GM19240 (cell line): ENCODE data around the gene ARHGEF25.

ENCODE experiments used
- DNase-seq: peaks from one replicate; pipeline ENCODE4 v3.0.0; 2011; ENCODE audit warnings: low spot score; ENCODE audit not compliant: insufficient read length

Gene ARHGEF25

DNA sequence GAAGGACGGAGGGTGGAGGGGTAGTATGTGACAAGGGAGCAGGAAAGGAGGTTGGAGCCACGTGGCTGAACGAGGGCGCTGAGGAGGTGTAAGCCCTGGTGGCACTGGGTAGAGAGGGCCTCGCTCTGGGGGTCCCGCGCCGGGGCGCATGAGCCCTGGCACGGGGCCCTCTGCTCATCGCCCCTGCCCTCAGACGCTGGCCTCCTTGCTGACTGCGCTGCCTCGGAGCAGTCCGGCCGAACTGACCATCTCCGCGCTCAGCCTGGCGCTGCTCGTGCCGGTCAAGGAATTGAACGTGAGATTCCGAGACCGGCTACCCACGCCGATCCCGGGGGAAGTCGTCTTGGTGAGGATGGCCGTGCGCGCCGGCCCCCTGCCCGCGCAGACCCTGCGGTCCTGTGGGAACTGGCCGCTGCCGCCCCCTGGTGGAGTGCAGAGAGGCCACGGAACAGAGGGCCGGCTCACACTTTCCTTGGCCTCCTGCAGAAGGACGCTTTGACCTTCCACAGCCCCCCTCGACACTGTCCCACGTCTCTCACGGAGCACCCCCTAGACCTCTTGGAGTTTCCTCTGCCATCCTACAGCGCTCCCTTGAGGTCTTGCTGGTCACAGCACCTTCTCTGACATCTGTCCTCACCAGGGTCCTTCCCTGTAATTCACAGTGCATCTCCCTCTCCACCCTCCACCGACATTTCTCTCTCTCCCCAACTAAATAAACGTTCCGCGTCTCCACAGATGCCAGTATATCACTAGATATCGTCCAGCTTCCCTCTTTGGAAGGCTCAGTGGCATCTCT lies 10.5 kb downstream of the ARHGEF25 start:
- no peak for DNase-seq

DNA sequence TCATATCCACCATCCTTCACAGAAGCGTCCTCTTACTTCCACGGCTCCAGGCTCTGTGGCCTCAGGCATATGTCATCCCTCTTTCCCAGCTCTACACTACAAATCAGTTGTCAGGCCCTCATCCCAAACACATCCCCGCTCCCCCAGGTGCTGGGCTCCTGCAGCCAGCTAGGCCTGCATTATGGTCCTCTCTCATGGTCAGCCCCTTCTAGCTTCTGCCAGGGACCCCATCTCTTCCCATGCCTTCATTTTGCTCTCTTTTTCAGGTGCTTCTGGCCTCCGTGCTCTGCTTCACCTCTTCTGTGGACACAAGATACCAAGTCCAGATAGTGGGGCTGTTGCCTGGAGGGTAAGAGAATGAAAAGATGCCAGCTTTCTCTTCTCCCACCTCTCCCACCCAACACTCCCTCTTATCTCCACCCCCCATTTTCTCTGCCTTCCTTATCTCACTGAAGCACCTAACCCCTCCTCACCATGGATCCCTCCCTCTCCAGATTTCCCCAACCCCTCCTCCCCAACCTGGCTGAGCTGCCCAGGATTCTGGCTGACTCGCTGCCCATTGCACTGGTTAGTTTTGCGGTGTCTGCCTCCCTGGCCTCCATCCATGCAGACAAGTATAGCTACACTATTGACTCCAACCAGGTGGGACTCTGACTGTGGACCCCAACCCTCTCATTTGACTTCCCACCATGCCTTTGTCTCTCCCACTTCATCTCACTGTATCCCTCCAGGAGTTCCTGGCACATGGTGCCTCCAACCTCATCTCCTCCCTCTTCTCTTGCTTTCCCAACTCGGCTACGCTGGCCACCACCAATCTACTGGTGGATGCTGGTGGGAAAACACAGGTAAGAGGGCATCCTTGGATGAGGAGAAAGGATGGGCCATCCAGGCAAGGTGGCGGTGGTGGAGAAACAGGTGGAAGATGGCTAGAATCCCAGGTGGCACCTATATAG lies 11.3 kb downstream of the ARHGEF25 start:
- no peak for DNase-seq

- DNase-seq = no peak
Measured at GRCh38 chr12:57623385-57623784, 12.2 kb downstream of the ARHGEF25 start.

DNA sequence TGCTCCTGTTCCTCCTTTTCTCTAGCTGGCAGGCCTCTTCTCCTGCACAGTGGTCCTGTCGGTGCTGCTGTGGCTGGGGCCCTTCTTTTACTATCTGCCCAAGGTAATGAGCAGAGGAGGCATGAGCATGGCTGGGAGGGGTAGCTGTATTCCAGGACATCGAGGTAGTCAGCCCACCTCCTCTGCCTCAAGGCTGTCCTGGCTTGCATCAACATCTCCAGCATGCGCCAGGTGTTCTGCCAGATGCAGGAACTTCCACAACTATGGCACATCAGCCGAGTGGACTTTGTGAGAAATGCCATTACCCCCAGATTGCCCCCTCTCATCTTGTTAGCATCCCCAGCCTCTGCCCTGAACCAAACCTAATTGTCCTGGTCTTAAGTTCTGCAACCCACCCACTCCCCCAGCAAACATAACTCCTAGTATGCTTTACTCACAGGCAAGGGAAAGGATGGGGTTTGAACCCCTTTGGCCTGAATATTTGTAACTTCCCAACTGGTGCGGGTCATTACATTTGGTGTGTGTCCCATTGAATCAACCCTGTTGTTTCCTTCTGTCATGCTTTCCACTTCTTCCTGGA lies 12.7 kb downstream of the ARHGEF25 start:
- no peak for DNase-seq

- no peak for DNase-seq
Measured at GRCh38 chr12:57624441-57625220, 13.4 kb downstream of the ARHGEF25 start.

GRCh38 chr12:57625261-57626032 lies 14.2 kb downstream of the ARHGEF25 start:
- DNase-seq = no peak

- DNase-seq = no peak
Measured at GRCh38 chr12:57626111-57626920, 15.1 kb downstream of the ARHGEF25 start.

DNA sequence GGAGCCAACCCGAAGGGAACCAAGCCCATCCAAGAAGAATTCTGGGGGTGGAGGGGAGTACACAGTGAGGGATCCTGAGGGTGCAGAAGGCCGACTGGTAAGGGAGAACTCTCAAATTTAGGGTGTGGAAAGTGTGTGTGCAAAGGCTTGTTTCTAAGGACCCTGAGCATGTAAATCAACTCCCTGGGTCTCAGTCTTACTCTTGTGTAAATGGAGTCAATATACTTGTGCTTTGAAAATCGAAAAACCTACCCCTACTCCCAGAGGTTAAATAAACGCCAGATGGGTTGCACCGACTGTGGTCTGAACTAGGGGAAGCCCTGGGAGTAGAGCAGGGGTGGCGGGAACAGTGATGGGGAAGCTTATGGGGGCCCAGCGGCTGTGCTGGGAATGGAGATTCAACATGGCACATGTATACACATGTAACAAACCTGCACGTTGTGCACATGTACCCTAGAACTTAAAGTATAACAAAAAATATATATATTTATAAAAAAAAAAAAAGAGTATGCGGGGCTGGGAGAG lies 15.7 kb downstream of the ARHGEF25 start:
- no peak for DNase-seq

DNA sequence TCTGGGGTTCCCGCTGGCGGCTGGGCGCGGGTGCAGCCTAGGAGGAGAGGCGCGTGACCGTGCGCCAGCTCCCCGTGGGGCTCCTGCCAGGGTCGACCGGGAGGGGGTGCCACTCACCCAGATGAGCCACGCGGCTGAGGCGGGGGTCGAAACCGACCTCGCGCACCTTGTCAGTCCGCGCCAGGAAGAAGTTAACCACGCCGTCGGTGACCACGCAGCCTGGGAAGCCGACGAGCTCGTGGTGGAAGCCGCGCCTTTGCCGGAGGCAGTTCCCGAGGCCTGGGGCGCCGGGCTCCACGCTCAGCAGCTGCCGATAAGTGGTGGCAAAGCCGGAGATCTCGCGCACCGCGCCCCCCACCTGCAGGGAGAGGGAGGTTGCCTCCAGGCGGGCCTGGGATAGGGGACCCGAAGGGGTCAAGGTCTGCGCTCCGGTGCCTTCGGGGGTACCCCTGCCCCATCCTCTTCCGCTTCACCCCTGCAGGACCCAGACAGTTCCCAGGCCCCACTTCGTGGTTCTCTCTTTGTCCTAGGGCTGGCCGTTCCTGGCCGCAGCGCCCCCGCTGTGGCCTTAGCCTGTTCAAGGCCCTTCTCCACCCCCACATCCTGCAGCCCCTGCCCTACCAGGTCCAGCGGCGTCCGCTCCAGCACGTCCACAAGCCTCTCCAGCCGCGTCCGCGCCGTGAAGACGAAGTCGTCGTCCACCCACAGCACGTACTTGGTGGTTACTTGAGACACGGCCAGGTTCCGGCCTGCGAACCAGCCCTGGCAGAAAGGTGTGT lies 16.5 kb downstream of the ARHGEF25 start:
- DNase-seq = no peak

- DNase-seq = no peak
Measured at GRCh38 chr12:57628280-57629191, 17.3 kb downstream of the ARHGEF25 start.

DNA sequence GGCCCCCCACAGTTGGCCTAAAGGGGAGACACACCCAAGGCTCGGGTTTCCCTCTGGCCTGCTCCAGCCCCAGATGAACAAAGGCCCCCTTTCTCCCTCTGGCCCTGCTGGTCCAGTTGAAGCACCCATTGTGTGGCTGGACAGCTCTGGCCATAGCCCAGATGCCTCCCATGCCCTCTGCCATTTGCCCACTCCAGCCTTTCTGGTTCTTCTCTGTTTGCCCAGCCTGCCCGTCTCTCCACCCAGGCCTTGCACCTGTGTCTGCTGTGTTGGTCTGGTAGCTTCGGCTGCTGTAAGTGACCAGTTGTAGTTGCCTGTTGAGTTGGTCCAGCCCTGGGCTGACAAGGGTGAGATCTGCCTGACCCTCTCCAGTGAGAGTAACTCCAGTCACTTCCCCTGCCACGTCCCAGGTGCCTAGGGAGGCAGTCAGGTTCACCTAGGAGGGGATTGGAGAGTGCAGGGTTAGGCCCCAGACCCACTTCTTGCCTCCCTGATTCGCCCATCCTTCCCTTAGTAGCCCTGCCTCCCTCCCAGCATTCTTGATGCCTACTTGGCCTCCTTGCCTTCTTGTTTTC lies 18.7 kb downstream of the ARHGEF25 start:
- DNase-seq = no peak

- DNase-seq = no peak
Measured at GRCh38 chr12:57630891-57631433, 19.7 kb downstream of the ARHGEF25 start.

DNA sequence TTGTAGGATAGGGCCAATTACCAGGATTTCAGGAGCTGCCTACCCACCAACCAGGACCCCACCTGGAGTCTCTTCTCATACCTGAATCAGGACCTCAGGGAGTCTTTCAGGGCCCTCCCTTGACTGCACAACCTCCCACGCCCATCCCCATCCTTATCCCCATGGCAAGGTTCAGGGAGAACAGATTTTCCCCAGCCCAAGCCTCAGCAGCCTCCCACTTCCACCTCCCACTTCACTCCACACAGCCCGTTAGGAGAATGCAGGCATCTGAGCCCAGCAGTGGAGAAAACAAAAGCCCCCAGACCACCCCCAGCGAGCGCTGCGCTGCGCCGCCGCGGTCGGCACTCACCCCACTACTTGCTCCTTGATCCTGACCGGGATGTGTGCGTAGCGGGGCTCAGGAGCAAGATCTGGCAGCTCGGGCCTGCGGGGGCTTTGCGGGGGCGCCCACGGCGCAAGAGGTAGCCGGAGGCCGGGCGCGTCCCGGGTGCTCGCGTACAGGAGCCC lies 20.4 kb downstream of the ARHGEF25 start:
- no peak for DNase-seq

DNA sequence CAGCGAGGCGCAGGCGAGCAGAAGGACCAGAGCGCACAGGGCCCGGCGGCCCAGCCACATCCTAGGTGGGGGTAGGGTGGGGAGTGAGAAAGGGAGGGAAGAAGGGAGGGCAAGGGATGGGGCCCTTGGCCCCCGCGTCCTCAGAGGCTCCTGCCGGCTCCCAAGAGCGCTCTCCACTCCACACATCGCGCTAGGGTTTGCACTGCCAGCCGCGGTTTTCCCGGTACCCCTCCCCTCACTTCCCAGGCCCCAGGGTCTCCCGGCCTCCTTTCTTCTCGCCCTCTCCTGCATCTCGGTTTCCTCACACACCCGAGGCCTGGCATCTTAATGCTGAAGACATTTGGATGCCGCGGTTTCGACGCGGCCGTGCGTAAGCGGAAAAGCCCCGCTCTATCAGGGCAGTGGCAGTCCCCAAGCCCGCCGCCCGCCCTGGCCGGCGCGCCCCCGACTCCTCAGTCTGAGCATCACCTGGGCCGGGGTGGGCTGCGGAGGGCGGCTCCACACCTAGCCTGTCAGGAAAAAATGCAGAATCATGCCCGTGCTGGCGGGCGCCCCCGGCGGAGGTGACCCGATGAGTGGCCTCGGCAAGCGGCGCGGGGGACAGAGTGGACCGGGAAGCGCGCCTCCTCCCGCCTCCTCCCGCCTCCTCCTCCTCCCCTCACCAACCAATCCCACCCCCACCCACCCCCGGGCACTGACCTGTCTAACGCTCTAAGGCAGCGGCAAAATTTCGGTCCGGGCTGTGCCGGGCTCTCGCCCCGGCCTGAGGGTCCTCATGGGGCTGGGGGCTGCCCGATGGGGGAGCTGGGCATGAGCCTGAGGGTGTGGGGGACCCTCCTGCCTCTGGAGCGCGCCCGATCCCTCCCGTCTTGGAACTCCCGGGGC lies 21.1 kb downstream of the ARHGEF25 start:
- no peak for DNase-seq

- peak; percentile 72 for DNase-seq
Measured at GRCh38 chr12:57632958-57633840, 22.0 kb downstream of the ARHGEF25 start, which contains the start of gene B4GALNT1. TSS of gene B4GALNT1 (minus strand) at chr12:57633201. CDS start at chr12:57632132, 1,069 bp downstream.
